CD4-positive, alpha-beta T cell (primary cell): ENCODE results near the gene DYNC2LI1. TPM values are rescaled to one million over a fixed set of nuclear protein-coding genes. Genes with fewer than 3 reads are reported as not detected.

Experiments
- ATAC-seq: fragments of 200-7000 bp; cut with Tn5 transposase; one replicate; pipeline ENCODE4 v1.10.0; 2022; ENCODE audit warnings: mild to moderate bottlenecking; ENCODE audit not compliant: poor library complexity
- CTCF ChIA-PET: fragments of 350-600 bp; sonication (Branson Sonifier 250); formaldehyde crosslinking; loops from one replicate; lab custom pipeline; 2021; ENCODE audit warnings: antibody characterized with exemption, inconsistent platforms; lab: Charles Lee
- POLR2A ChIA-PET: fragments of 350-600 bp; sonication (Branson Sonifier 250); formaldehyde crosslinking; loops from one replicate; lab custom pipeline; 2021; ENCODE audit warnings: antibody characterized with exemption, inconsistent platforms; lab: Charles Lee
- DNase-seq, 14 experiments: peaks; one replicate each; pipeline ENCODE4 v3.0.0-alpha.2; 2013 to 2020; ENCODE audit warnings: mixed read lengths in 2 of 14
- H3K27ac ChIP-seq, 2 donors: one replicate each; pipeline versions ENCODE4 v1.5.1 to v1.7.0; 2013; ENCODE audit warnings: low read length in 2 of 2, low read depth in 1 of 2, mild to moderate bottlenecking in 1 of 2
- H3K27me3 ChIP-seq, 2 experiments: 1 replicate in 1 of 2; 2 replicates in 1 of 2; pipeline versions ENCODE4 v1.6.1 to v1.7.0; 2013; ENCODE audit warnings: low read length in 2 of 2, control low read depth in 1 of 2, mild to moderate bottlenecking in 1 of 2, moderate library complexity in 1 of 2; ENCODE audit not compliant: insufficient read depth in 2 of 2, control insufficient read depth in 1 of 2
- H3K36me3 ChIP-seq: one replicate; pipeline ENCODE4 v1.6.1; 2013; ENCODE audit warnings: low read length, control low read depth; ENCODE audit not compliant: insufficient read depth
- H3K4me1 ChIP-seq: one replicate; pipeline ENCODE4 v1.6.1; 2013; ENCODE audit warnings: low read length, control low read depth; ENCODE audit not compliant: insufficient read depth
- H3K4me3 ChIP-seq: one replicate; pipeline ENCODE4 v1.5.1; 2013; ENCODE audit warnings: mild to moderate bottlenecking, low read length, moderate library complexity
- H3K9me3 ChIP-seq, 2 experiments: 1 replicate in 1 of 2; 2 replicates in 1 of 2; pipeline versions ENCODE4 v1.6.1 to v1.7.0; 2013; ENCODE audit warnings: low read length in 2 of 2, mild to moderate bottlenecking in 2 of 2, control low read depth in 1 of 2, moderate library complexity in 1 of 2; ENCODE audit not compliant: control insufficient read depth in 1 of 2, insufficient read depth in 1 of 2
- H3K27ac Mint-ChIP-seq: one replicate; pipeline ENCODE4 v1.8.0; 2020; ENCODE audit warnings: mixed read lengths
- H3K27me3 Mint-ChIP-seq: one replicate; pipeline ENCODE4 v1.8.0; 2021; ENCODE audit warnings: mixed read lengths
- H3K36me3 Mint-ChIP-seq: one replicate; pipeline ENCODE4 v1.8.0; 2021; ENCODE audit warnings: low read depth, mixed read lengths
- H3K4me1 Mint-ChIP-seq: one replicate; pipeline ENCODE4 v1.8.0; 2021; ENCODE audit warnings: low read depth, mixed read lengths
- H3K4me3 Mint-ChIP-seq: one replicate; pipeline ENCODE4 v1.8.0; 2020; ENCODE audit warnings: mild to moderate bottlenecking, mixed read lengths
- H3K9me3 Mint-ChIP-seq: one replicate; pipeline ENCODE4 v1.8.0; 2020; ENCODE audit warnings: mixed read lengths
- intact Hi-C, 2 experiments: fragments of 100-400 bp; cut with DNase I in 1 of 2; cut with micrococcal nuclease in 1 of 2; formaldehyde crosslinking; loops; one replicate each; pipeline versions ENCODE4 v1.15.1 to v1.9.0; 2023 to 2025; cut with DNase I, micrococcal nuclease
- total RNA-seq, 174 experiments: library from RNA in 2 of 174; stranded (reverse) in 2 of 174; gene quantifications; one replicate each; pipeline ENCODE4 v1.2.3 and lab custom pipeline; 2021 to 2026
- TF ChIP-seq, protein P1 (sequence below): fragments of 200-600 bp; IDR thresholded peaks from one replicate; pipeline ENCODE4 v1.8.0; 2022; ENCODE audit warnings: antibody characterized with exemption, mild to moderate bottlenecking

The DYNC2LI1 gene
- total RNA-seq, 2 experiments from 2014 or later, result 2.1 to 2.2 TPM

DNA sequence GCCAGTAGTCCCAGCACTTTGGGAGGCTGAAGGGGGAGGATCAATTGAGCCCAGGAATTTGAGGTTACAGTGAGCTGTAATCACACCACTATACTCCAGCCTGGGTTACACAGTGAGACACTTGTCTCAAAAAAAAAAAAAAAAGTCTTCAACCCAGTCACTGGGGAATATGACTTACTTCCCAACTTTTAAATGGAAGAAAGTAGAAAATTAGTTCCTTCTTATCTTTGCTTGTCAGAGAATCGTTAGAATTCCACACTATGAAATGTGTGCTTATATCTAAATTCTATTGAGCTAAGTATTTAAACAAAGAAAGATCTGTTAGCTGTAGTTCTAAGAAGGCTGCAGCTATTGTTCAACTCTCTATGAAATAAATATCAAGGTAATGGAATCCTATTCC, 22.4 kb downstream of the DYNC2LI1 start:
- no peaks in the 10 kb centered on the region for H3K27me3 ChIP-seq
- Mint-ChIP-seq H3K27ac (no peak overlapping the region), H3K27me3 (no peaks in the 10 kb centered on the region), H3K36me3 (peaks cover 13% of the 10 kb centered on the region), H3K4me3 (no peak overlapping the region), H3K4me1 (no peaks in the 10 kb centered on the region), H3K9me3 (no peaks in the 10 kb centered on the region)
- ATAC-seq (no peak), DNase-seq (no peak)
- intact Hi-C loops, result no loop called here
- POLR2A ChIA-PET, result no interaction called here
- CTCF ChIA-PET, result interaction anchor here (0.7 kb wide), 1 partner anchor 52 kb away, joined by 3 read pairs; no protein-coding TSS in a partner anchor
- TF ChIP-seq, protein P1, sequence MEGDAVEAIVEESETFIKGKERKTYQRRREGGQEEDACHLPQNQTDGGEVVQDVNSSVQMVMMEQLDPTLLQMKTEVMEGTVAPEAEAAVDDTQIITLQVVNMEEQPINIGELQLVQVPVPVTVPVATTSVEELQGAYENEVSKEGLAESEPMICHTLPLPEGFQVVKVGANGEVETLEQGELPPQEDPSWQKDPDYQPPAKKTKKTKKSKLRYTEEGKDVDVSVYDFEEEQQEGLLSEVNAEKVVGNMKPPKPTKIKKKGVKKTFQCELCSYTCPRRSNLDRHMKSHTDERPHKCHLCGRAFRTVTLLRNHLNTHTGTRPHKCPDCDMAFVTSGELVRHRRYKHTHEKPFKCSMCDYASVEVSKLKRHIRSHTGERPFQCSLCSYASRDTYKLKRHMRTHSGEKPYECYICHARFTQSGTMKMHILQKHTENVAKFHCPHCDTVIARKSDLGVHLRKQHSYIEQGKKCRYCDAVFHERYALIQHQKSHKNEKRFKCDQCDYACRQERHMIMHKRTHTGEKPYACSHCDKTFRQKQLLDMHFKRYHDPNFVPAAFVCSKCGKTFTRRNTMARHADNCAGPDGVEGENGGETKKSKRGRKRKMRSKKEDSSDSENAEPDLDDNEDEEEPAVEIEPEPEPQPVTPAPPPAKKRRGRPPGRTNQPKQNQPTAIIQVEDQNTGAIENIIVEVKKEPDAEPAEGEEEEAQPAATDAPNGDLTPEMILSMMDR, result no peak
- H3K9me3 ChIP-seq, result no peaks in the 10 kb centered on the region
- H3K36me3 ChIP-seq, result no peaks in the 10 kb centered on the region
- no peak overlapping the region for H3K4me3 ChIP-seq
- H3K4me1 ChIP-seq, result no peaks in the 10 kb centered on the region
- H3K27ac ChIP-seq, result no peak overlapping the region

DNA sequence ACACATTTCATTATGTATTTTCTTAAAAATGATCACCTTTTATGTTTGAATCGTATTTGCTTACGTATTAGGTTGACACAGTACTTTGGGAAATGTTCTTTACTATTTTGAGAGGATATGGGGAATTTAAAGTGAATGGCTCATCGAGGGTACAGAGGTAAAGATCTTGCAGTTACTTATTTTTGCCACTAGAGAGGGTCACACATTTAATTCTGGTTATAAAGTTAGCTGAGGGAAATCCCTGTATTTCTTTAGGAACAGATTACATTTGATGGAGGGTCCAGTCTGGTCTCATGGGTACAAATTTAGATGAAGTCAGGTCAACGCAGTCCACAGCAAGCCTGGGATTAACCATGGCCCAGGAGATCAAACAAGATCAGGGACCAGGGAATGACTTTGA, 24.5 kb downstream of the DYNC2LI1 start:
- ATAC-seq, result no peak
- ChIA-PET CTCF (interaction anchor here (1.4 kb wide), 1 partner anchor 9 kb away, joined by 3 read pairs; no protein-coding TSS in a partner anchor), POLR2A (no interaction called here)
- Histone ChIP-seq H3K4me1 (no peaks in the 10 kb centered on the region), H3K27ac (no peak overlapping the region), H3K27me3 (no peaks in the 10 kb centered on the region), H3K9me3 (no peaks in the 10 kb centered on the region), H3K36me3 (no peaks in the 10 kb centered on the region), H3K4me3 (no peak overlapping the region)
- TF ChIP-seq, protein P1, result no peak
- Mint-ChIP-seq H3K9me3 (no peaks in the 10 kb centered on the region), H3K4me3 (no peak overlapping the region), H3K27ac (no peak overlapping the region), H3K36me3 (peaks cover 5% of the 10 kb centered on the region), H3K4me1 (no peaks in the 10 kb centered on the region), H3K27me3 (no peaks in the 10 kb centered on the region)
- no peak for DNase-seq
- intact Hi-C loops, result no loop called here

DNA sequence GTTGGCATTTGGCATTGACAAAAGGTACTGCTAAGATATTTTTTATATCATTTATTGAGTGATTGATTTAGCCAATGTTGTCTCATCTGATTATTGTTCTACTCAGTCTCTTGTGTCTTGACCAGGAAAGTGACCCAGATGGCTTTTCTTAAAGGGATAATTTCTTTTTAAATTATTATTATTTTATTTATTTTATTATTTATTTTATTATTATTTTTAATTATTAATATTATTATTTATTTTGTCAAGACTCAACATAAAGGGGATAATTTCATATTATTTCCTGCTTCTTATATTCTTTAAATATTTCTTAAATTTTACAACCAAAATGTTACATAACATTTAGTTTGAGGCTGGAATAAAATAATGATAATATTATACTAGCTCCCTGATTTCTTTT, 27.1 kb downstream of the DYNC2LI1 start:
- Histone ChIP-seq H3K27ac (no peak overlapping the region), H3K27me3 (no peaks in the 10 kb centered on the region), H3K4me1 (no peaks in the 10 kb centered on the region), H3K4me3 (no peak overlapping the region), H3K9me3 (no peaks in the 10 kb centered on the region), H3K36me3 (no peaks in the 10 kb centered on the region)
- ATAC-seq (no peak), DNase-seq (no peak)
- Mint-ChIP-seq H3K9me3 (no peaks in the 10 kb centered on the region), H3K4me1 (no peaks in the 10 kb centered on the region), H3K27me3 (no peaks in the 10 kb centered on the region), H3K4me3 (no peak overlapping the region), H3K36me3 (peaks cover 8% of the 10 kb centered on the region), H3K27ac (no peak overlapping the region)
- TF ChIP-seq, protein P1, result no peak
- intact Hi-C loops, result no loop called here
- CTCF ChIA-PET, result interaction anchor here (1.0 kb wide), 1 partner anchor 66 kb away, joined by 3 read pairs; no protein-coding TSS in a partner anchor
- POLR2A ChIA-PET, result no interaction called here
